ENCODE measurements around the gene DDIAS.
"Not testable (repeated sequence)": the region's sequence is repeated elsewhere in the genome, so short reads cannot be mapped to it uniquely, and the experiment has no call there.

The DDIAS gene

DNA sequence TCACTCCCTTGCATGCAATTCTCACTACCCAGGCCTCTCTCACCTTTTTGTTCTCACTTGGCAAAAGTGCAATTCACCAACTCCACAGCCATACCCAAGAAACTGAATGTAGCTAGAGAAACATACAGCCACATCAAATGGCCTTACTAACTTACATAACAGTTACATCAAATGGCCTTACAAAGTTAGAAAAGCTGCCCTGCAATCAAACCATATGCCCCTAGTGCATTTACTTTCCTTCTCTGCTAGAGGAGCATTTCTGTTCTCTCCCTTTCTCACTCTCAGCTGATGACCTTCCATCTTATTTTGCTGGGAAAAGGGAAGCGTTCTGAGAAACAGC lies 11.6 kb upstream of the DDIAS start:
- DNase-seq = no peak

DNA sequence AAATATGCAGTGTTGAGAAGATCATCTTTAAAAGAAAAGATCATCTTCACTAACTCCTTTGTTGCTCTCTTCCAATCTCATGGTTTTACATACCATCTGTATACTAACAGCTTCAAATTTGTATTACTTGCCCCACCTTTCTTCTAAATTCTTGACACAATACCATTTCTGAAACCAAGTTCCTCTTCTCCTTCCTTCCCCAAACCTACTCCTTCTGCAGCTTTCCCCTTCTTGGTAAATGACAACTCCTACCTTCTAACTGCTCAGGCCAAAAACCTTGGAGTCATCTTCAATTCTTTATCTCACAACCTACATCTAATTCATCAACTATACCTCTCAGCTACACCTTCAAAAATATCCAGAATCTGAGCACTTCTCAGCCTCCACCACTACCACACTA lies 10.6 kb upstream of the DDIAS start:
- no peak for DNase-seq

DNA sequence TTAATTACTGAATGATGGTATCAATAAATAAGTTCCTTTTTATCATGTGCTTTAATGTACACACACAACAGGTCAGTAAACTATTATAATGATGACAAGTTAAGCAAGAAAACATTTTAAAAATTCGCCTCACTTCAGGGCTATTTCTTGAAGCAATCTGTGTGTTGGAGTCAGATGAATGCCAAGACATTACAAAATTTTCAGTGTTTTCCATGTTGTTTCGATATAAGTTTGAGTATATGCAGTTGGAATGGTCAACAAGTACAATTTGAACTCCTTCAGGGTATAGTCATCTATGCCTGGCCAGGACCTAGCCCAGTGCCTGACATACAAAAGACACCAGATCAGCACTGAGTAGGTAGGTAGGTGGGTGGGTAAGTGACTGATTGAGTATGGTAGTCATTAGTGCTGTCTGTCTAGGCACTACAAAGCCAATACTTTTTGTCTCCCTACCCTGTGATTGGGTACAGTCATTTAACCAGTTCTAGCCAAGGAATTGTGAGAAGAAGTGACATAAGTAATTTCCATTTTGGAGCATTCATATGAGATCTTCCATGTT lies 8.8 kb upstream of the DDIAS start:
- DNase-seq = no peak

DNA sequence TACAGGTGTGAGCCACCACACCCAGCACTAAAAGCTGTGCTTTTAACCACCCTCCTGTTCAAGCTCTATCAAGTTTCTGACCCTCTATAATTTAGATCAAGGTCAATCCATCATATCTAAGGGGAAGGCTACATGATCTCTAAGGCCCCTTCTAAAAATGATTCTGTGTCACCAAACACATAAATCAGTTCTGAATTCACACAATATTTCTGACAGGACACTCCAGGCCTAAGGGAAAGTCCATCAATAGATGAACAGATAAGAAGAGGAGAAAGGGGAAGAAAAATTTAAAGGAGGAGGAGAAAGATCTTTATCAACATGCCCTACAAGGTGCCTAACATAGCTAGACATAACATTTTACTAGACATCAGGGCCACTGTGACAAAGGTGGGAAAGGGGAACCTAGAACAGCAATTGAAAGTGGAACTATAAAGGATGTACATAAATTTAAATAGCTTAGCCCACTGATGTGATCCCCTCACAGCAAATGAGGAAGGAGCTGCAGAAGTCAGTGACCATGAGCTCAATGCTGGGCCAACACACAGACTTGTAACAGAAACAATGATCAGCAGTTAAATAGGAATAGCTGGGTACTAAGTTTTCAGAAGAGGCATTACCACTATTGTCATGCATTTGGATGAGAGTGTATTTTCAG lies 6.0 kb upstream of the DDIAS start:
- no peak for DNase-seq

DNA sequence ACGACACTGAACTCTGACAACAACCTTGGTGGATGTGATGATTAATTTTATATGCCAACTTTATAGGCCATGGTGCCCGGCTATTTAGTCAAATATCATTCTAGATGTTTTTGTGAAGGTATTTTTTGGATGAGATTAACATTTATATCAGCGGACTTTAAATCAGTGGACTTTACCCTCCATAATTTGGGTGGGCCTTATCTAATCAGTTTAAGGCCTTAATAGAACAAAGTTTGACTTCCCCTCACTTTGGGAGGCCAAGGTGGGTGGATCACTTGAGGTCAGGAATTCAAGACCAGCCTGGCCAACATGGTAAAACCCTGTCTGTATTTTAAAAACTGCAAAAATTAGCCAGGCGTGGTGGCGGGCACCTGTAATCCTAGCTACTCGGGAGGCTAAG lies 5.4 kb upstream of the DDIAS start:
- DNase-seq = no peak

DNA sequence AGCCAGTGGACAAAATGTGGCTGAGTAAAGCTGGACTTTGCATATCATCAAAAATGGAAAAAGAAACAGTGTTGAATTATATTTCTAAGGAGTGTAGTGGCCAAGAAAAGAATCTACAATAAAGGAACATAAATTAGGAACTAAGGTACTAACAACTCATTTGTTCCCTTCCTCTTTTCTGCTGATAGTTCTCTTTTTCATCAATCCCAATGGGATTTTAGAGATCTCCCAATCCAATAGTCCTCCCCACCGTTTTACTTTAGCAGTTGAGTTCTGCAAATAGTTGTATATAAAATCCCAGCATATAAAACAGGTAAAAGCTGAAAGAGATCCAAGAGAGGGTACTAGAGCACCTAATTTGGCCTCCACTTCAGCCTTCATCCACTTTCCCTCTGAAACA lies 3.3 kb upstream of the DDIAS start:
- DNase-seq = no peak

DNA sequence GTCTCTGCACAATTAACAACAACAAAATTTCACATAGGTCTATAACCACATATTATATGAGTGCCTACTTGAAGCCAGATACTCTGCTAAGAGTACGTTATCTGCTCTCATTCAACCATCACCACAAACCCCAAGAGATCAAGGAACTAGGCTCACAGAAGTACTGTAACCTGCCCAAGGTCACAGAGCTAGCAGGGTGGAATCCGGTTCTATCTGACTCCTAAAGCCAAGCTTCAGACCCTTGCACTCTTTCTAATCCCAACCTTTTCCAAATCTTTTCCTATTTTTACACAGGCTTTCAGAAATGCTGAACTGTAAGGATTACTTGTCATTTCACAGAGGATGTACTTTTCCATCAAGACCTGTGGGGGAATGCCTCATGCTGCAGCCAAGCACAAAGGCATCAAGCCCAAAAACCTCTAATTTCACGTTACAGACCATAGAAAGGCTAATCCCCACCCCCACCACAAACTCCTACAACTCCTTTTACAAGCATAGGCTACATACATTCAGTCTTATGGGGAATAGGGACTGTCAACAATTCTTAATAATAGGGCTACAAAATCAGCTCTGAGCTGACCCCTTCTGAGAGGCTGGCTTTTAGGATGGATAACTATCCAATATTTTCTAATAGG lies 2.2 kb upstream of the DDIAS start:
- DNase-seq = no peak

DNA sequence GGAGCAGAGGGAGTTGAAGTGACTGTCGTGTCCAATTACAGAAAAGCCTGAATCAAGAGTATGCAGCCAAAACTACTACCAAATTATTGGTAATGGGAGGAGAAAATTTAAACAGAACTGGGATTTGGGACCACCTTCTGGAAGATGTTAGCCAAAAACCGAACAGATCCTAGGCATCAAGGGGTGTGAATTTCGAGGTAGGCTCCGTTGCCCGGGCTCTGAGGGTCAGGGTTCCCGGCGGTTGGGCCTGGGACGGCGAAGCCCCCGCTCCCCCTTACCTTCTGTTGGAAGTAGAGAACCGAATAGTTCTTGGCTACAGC lies 1.6 kb upstream of the DDIAS start:
- no peak for DNase-seq

DNA sequence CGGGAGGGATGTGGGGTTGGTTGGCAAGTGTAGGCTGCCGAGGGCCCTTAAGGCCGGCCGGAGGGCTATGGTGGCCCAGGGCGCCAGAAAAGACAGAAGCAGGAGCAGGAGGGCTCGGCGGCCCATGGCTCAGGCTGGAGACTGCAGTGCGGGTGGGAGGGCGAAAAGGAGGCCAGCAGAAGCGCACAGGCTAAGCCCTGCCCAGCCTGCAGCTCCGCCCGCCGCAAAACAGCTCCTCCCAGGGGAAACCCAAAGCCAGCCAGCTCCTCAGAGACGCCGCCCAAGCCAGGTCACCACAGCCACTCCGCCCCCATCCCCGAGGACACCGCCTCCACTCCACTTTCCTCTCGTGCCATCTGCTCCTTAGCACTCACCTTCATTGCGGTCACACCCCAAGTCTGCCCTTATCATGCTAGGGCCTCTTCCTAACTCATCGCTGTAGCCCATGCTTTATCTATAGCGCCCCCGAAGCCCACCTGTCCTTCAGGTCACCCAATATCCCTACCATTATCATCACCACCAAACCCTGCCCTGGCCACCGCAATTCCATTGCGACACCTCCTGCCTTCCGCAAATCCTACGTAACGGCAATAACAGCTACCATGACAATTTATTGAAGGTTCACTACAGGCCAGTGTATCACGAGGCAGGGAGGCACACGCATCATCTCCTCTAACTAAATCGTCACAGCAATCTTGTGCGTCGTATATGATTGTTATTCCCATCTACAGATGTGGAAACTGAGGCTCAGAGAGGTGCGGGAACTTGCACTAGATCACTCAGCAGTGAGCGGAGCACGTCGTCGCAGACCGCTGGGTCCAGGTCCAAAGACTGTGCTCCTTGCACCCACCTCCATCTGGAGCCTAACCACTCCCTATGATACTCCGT lies 1.0 kb upstream of the DDIAS start, which contains the start of gene PRCP:
Gene PRCP, minus strand, starts transcription at position 154 of the 888 bp plus-strand sequence. Its CDS starts 28 bp downstream, at position 126.
- peak; percentile 79 for DNase-seq

DNA sequence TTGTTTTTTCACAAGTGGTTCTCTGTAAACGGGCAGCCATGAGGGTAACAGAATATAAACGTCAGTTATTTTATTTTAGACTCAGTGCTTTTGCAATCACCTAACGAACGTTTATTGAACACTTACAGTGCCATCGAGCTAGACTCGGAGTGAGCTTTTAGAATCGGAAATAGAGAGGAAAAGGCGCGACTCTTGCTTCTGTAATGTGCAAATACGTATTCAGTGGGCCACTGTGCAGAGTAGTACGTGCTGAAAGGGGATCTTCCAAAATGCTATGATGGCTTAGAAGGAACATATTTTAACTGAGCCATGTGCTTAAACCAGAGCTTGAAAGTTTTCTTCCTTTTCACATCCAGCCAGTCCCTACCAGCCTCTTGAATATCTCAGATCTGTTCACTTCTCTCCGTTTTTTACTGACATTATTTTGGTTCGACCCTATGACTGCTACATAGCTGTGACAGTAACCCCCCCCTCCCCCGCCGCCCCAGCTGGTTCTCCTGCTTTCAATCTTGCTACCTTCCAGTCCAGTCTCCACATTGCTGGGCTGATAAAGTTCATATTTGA lies 468 bp downstream of the DDIAS start:
- DNase-seq = no peak

DNA sequence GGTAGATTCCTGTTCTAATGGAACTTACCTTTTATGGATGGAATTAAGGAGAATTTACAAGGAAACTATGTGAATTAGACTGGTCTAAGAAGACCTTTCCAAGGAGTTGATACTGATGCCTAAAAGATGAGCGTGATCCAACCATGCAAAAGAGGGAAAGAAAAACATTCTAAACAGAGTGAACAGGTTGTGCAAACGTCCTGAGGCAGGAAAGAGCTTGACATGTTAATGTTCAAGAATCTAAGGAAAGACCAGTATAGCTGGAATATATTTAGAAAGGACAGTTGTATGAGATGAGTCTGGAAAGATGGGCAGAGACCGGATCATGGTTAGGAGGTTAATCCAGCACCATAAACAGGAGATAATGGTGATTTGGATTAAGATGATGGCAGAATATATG lies 1.3 kb downstream of the DDIAS start:
- no peak for DNase-seq

DNA sequence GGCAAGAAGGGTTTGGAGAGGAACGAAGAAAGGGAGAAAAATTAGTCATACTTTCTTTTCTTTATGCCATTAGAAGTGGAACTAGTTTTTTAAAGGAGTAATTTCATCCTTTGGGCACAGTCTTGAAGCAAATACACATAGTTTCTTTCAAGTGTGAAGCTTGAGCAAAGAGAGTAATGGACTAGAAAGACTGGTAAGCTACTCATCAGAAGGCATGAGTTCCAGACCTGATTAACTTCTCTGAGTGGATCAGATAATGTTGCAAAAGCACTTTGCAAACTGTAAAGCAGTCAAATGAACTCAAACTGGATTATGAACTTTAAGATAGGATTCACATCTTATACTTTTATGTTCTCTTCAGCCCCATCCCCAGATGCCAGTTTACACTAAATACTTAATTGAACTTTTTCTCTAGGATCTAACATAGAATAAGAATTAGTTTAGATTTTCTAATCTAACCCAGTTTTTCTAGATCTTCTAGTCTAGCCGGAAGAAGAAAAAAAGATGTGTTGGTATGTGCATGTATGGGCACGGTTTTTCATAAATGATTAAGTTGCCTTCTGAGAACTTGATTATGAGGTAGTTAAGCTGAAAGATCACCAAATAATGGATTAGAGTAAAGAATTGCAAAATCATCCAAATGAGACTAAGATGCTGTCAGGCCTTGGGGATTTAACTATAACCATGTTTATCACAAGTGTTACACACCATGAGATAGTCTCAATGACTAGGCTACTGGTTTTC lies 2.5 kb downstream of the DDIAS start:
- DNase-seq = no peak

DNA sequence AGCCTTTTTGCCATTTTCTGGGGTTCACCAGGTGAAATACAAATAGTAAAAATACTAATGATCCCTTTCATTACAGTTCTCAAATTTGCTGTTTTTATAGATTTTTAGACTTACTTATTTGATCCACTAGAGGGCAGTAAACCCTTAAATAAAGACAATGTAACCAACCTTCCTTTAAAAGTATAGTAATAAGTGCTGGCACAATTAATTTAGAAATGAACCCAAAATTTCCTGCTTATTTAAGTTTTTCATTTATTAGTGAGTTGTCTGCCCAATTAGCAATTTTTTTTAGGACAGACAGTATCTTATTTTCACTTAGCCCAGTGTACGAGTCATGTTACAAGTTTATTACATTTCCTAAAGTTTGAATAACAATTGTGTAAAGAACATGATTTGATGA lies 4.7 kb downstream of the DDIAS start:
- DNase-seq = no peak

DNA sequence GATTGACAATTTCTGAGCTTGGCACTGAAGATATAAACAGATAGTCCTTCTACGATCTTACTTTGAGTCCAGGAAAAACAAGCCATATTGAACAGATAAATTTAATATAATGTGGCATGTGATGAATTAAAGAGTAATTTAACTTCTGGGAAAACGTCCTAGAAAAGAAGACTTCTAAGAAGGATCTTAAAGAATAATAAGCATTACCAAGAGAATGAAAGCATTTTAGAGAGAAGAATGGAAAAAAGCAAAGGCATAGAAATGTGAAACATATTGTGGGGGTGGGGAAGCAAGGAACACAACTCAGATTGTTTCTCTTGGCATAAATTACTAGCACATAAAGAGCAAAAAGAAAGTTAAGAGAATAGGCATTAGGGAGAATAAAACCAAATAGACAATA lies 5.4 kb downstream of the DDIAS start:
- DNase-seq = no peak

DNA sequence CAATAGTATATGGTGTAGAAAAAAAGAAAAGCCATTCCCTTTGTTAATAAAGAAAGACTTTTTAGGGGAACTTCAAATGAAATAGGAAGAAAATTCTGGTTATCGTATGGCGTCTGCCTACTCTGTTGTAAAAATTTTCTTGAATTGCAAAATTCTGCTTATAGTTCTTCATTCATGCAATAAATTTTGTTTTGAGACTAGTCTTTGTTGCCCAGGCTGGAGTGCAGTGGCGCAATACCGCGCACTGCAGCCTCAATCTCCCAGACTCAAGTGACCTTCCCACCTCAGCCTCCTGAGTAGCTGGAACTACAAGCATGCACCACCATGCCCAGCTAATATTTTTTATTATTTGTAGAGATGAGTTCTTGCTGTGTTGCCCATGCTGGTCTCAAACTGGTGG lies 5.8 kb downstream of the DDIAS start:
- no peak for DNase-seq

DNA sequence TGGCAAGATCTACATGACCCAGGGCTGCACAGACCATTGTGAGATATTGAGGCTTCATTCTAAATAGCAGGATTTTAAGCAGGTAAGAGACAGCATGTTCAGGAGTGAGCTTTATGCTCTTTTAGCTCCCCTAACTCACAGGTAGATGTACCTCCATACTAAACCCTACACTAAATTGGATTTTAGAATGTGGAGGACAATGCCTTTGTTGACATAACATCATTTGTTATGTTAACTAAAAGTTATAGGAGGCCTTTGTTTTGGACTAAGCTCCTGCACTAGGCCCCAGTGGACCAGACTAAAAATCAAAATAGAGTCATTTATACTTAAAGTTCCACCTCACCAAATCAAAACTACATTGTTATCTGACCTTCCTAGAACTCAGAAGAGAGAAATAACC lies 6.8 kb downstream of the DDIAS start:
- DNase-seq = no peak

DNA sequence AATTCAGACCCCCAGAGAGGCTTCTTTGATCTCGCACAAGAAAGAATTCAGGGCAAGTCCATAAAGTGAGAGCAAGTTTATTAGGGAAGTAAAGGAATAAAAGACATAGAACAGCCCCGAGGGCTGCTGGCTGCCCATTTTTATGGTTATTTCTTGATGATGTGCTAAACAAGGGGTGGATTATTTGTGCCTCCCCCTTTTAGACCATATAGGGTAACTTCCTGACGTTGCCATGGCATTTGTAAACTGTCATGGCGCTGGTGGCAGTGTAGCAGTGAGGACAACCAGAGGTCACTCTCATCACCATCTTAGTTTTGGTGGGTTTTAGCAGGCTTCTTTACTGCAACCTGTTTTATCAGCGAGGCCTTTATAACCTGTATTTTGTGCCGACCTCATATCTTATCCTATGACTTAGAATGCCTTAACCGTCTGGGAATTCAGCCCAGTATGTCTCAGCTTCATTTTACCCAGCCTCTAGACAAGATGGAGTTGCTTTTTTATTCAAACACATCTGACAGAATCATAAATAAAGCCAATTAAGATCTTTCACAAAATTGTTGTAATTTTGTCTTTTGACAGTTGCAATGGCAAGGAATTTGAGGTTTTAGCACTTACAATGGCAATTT lies 7.6 kb downstream of the DDIAS start:
- DNase-seq = no peak

DNA sequence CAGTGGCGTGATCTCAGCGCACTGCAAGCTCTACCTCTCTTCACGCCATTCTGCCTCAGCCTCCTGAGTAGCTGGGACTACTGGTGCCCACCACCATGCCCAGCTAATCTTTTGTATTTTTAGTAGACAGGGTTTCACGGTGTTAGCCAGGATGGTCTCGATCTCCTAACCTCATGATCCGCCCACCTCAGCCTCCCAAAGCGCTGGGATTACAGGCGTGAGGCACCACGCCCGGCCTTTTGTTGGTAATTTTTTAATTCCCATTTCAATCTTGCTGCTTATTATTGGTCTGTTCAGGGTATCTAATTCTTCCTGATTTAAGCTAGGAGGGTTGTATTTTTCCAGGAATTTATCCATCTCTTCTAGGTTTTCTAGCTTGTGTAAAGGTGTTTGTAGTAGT lies 18.2 kb downstream of the DDIAS start:
- not testable (repeated sequence) for DNase-seq

DNA sequence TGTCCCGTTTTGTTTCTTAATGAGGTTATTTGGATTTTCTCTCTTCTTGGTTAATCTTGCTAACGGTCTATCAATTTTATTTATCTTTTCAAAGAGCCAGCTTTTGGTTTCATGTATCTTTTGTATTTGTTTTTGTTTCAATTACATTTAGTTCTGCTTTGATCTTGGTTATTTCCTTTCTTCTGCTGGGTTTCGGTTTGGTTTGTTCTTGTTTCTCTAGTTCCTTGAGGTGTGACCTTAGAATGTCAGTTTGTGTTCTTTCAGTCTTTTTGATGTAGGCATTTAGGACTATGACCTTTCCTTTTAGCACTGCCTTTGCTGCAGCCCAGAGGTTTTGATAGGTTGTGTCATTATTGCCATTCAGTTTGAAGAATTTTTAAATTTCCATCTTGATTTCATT lies 18.7 kb downstream of the DDIAS start:
- not testable (repeated sequence) for DNase-seq

DNA sequence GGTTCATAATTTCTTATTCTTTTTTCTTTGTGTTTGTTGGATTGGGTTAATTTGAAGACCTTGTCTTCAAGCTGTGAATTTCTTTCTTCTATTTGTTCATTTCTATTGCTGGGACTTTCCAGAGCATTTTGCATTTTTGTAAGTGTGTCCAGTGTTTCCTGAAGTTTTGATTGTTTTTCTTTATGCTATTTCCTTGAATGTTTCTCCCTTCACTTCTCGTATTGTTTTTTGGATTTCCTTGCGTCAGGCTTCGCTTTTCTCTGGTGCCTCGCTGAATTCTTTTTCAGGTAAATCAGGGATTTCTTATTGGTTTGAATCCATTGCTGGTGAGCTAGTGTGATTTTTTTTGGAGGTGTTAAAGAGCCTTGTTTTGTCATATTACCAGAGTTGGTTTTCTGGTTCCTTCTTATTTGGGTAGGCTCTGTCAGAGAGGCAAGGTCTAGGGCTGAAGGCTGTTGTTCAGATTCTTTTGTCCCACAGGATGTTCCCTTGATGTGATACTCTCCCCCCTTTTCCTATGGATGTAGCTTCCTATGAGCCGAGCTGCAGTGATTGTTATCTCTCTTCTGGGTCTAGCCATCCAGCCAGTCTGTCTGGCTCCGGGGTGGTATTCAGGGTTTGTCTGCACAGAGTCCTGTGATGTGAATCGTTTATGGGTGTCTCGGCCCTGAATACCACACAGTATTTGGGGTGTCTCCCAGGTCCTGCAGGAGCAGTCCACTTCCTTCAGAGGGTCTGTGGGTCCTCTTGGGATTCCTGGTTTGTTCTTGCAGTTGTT lies 21.0 kb downstream of the DDIAS start:
- DNase-seq = not testable (repeated sequence)

DNA sequence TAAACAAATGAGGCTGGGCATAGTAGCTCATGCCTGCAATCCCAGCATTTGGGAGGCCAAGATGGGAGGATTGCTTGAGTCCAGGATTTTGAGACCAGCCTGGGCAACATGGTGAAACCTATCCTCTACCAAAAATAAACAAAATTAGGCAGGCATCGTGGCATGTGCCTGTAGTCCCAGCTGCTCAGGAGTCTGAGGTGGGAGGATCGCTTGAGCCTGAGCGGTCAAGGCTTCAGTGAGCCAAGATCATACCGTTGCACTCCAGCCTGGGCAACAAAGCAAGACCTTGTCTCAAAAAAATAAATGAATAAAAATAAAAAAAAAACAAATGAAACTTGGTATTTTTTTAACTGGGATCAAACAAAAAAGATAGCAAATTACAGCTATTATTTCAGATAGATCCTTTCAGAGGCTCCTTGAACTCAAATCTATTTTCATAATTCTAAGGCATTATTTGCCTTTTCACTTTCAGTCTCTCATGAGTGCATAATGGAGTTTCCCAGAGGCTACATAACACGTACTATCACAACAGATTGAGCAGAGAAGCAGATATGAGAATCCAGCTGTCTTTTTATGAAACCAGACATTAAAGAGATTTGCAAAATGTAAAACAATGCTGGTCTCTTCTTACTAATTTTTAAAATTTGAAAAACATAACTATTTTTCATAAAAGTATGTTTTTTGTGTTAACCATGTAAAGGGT lies 23.1 kb downstream of the DDIAS start:
- no peak for DNase-seq
